ENCODE data around the gene MARCHF4.

The MARCHF4 gene

GRCh38 chr2:216371721-216372702, at the start of gene MARCHF4:
Gene MARCHF4 (minus strand): TSS chr2:216372483. CDS start chr2:216370260, 2,223 bp downstream.
- DNase-seq: peak; percentile 55

DNA sequence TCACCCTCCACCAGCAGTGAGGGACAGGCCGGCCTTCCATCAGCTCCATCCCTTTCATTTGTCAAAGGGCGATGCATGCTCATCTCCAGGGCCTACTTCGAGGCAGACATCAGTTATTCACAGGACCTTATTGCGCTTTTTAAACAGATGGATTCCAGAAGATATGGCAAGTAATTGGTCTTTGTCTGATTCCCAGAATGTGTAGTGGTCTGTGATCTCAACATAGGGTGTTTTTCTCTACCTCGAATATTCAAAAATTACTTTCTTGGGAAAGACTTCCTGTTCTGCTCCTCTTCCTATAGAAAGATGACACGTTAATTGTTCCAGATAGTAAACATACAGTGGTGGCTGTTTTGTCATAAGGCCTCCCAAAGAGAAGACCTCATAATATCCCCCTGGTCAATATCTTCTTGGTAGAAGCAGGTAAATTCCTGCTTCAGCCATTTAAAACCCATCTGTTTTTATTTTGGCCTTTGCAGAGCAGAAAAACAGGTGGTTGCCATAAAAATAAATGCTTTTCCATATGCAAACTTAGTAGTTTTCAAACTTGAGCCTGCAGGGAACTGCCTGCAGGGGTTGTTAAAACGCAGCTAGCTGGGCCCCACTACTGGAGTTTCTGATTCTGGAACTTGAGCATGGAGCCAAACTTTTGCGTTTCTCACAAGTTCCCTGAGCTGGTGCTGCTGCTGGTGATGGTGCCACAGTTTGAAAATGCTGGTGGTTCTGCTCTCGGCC, 48.3 kb upstream of the MARCHF4 start:
- no peak for DNase-seq

- DNase-seq: no peak
Observed at GRCh38 chr2:216418981-216419380, 46.7 kb upstream of the MARCHF4 start.

GRCh38 chr2:216416571-216417307, 44.5 kb upstream of the MARCHF4 start:
- no peak for DNase-seq

DNA sequence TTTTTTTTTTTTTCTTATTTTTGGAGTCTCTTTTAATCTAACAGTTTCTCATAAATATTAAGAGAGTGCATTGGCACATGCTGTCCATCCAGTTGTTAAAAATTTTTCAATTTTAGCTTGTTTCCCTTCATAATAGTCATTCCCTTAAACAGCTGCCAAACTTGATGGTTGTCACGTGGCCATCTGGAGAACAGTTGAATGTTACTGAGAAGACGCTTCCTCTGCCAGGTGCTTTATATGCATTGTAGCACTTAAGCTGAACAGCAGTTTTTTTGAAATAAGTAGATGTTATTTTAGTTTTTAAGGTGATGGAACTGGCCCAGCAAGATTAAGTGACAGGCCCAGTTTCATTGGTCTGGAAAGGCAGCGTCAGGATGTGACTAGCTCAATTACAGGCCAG, 43.3 kb upstream of the MARCHF4 start:
- no peak for DNase-seq

GRCh38 chr2:216414772-216415319, 42.6 kb upstream of the MARCHF4 start:
- no peak for DNase-seq

- no peak for DNase-seq
Observed at GRCh38 chr2:216413882-216414281, 41.6 kb upstream of the MARCHF4 start.

DNA sequence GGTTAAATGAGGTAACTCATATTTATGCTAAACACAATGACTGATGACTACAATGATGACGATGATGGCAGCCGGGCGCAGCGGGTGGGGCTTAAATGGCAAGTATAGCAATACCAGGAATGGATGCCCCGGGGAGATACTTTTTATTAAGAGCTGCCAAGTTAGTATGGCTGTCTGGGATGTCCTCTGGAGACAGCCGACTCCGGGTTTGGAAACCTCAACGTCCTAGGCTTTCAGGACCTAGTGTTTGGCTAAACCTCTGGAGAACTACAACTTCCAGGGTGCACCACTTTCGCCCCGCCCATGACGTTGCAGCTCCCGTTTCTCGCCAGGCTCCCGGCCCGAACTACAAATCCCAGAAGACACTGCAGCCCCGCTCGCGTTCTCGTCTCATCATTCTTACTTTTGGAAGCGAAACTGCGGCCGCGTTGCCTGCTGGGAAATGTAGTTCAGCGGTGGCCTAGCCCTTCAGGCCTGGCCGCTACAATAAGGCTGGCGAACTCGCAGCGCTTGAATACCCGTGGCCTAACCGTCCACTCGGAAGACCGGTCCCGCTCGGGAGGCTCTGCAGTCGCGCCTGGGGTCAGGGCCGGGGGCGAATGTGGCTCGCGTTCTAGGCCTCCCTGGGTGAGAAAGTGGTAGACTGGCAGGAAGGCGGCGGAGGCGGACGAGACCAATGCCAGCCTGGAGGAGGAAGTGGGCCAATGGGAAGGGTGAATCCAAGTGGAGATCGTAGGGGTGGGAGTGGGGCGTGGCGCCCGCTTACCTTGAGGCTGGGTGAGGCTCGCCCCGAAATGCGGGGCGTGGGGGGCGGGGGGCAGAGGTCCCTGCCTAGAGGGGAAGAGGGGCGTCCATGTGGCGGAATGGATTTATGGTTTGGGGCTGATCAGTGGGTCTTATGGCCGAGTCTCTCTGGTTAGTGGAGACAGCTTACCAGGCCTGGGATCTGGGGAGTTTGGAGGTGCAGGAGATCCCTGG, 40.0 kb upstream of the MARCHF4 start, which contains the start of gene SMARCAL1:
Gene SMARCAL1, plus strand, starts transcription at position 463 of the 978 bp plus-strand sequence. CDS start 2,221 bp downstream, outside the sequence.
- peak; percentile 99 for DNase-seq

DNA sequence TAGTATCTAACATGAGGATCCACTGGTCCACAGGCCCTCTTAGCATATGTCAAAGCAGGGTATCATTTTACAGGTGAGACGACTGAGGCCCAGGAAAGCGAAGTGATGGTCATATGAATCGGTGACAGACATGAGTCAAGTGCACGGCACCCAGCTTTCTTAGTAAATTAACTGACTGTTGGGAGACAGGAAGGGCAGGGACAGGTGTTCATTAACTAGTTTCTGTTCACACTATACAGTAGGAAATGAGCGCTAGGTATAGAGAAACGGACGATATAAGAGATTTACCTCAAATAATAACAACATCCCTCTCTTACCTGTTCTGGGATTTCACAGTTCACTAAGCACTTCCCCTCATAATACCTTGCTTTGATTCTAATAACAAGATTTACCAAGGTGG, 38.3 kb upstream of the MARCHF4 start:
- no peak for DNase-seq

- no peak for DNase-seq
Observed at GRCh38 chr2:216408426-216409290, 36.4 kb upstream of the MARCHF4 start.

DNA sequence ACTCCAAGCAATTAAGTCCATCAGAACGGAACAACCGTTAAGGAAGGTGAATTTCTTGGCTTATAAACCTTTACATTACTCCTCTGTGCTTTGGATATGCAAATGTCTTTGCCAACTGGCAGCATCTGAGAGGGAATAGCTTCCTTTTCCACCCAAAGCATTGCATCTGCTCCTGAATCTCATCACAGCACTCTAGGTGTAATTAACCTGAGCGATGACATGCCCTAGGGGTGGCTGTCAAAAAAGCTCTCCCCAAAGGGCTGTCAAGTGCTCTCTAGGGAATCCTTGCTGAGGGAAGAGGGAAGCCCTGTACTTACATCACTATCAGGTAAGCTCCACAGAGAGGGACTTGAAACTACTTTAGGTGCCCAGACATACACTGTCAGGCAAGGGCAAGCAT, 34.5 kb upstream of the MARCHF4 start:
- DNase-seq: no peak

DNA sequence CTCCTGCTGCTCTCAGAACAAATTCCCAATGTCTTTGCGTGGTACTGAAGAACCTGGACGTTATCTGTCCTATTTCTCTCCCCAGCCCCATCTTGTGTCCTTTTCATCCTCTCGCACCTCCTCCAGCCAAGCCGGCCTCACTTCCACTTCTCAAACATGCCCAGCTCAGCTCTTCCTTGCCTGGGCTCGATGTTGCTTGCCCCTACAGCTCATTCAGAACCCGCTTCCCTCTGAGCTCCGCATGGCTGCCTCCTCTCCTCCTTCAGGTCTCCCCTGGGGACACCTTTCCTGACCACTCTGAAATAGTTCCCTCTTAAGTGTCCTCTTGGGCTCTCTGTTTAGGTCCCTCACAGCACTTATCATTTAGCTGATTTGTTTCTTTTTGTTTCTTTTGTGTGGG, 33.3 kb upstream of the MARCHF4 start:
- DNase-seq: no peak

- peak; percentile 59 for DNase-seq
Observed at GRCh38 chr2:216404010-216404618, 31.8 kb upstream of the MARCHF4 start.

GRCh38 chr2:216402751-216403150, 30.5 kb upstream of the MARCHF4 start:
- no peak for DNase-seq

DNA sequence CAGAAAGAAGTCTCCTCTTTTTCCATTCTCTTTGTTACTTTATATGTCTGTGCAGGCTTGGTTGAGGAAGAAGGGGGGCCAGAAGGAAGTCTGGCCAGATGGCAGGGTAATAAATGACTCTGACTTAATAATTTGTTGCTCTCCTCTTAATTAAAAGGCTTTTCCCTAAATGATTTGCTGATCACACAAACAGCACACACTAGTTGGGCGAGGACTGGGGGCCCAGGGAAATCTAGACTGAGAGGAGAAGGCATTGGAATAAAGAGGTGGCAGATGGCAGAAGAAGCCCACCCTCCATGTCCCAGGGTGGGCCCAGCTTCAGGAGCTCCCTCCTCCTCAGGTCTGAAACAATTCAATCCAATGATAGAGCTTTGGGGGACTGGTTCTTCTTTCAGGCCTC, 27.3 kb upstream of the MARCHF4 start:
- no peak for DNase-seq

DNA sequence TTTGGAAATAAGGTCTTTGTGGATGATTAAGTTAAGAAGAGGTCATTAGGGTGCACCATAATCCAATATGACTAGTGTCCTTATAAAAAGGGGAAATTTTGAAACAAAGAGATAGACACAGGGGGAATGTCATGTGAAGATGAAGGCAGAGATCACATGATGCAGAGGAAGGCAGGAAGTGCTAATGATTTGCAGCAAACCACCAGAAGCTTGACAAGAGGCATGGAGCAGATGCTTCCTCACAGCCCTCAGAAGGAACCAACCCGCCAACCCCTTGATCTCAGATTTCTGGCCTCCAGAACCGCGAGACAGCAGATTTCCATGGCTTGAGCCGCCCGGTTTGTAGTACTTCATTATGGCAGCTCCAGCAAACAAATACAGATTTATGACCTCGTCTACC, 22.6 kb upstream of the MARCHF4 start:
- peak; percentile 68 for DNase-seq

DNA sequence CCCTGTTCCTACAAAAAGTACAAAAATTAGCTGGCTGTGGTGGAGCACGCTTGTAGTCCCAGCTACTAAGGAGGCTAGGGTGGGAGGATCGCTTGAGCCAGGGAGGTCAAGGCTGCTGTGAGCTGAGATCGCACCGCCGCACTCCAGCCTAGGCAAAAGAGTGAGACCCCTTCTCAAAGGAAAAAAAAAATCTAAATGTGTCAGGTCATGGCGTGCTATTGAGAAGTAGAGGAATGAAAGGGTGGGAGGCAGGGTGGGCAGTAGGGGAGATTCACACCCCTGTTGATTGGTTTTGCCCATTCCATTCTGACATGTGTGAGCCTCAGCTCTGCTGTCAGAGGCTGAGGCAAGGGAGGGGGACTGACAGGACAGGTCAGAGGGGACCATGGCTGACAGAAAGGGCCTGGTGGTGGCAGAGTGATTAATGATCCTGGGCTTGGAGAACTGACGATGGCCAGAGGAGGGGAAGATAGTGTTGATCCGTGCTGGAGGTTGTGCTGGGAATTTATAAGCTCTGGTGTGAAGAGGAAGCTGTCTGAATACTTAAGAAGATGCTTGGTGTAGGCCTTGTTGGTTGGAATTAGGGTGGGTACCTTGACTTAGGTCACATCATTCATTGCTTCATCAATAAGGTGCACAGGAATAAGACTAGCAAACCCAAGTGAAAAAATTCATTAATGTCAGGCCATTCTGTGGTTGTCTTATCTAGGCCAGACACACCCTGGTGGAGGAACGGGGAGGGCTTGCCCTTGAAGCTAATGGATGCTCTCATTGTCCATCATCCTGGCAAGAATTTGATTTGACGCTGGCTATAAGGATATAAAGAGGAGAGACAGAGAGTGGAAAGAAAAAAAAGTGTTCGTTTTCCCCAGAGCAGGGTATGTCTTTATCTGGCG, 20.9 kb upstream of the MARCHF4 start:
- DNase-seq: no peak

GRCh38 chr2:216392018-216392562, 19.8 kb upstream of the MARCHF4 start:
- no peak for DNase-seq

DNA sequence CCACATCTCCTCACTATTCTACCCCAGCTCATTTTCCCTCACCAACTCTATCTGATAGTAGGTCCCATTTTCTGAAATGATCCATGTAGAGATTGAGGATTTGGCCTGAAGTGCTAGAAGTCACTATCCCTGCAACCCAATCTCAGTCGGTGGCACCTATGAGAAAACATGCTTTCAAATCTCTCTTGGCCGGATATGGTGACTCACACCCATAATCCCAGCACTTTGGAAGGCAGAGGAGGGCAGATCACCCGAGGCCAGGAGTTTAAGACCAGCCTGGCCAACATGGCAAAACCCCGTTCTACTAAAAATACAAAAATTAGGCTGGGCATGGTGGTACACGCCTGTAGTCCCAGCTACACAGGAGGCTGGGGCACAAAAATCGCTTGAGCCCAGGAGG, 19.1 kb upstream of the MARCHF4 start:
- no peak for DNase-seq

All from suppressor macrophage treated with lipopolysaccharide for 4 hours (primary cell).